H9 (cell line): ENCODE data around the gene MAS1. TPM values are rescaled to one million over a fixed set of nuclear protein-coding genes. Genes with fewer than 3 reads are reported as not detected.

Source experiments
- DNase-seq: peaks from one replicate; pipeline ENCODE4 v3.0.0-alpha.2; 2017
- H2AFZ ChIP-seq: one replicate; pipeline ENCODE4 v1.6.1; 2013; ENCODE audit warnings: mild to moderate bottlenecking, low read length, control low read depth, moderate library complexity
- H2AK5ac ChIP-seq: 2 replicates; pipeline ENCODE4 v1.6.1; 2013; ENCODE audit warnings: low read length, control low read depth, mixed read lengths; ENCODE audit not compliant: insufficient read length
- H2BK120ac ChIP-seq: one replicate; pipeline ENCODE4 v1.6.1; 2013; ENCODE audit warnings: low read depth, mild to moderate bottlenecking, low read length, control low read depth, inconsistent platforms; ENCODE audit not compliant: poor library complexity, severe bottlenecking
- H2BK12ac ChIP-seq: 2 replicates; pipeline ENCODE4 v1.6.1; 2013; ENCODE audit warnings: low read length, control low read depth, mixed read lengths, low read depth; ENCODE audit not compliant: insufficient read length
- H2BK15ac ChIP-seq: 2 replicates; pipeline ENCODE4 v1.6.1; 2013; ENCODE audit warnings: low read depth, low read length, control low read depth
- H2BK20ac ChIP-seq: one replicate; pipeline ENCODE4 v1.6.1; 2013; ENCODE audit warnings: low read depth, mild to moderate bottlenecking, low read length, control low read depth, inconsistent platforms; ENCODE audit not compliant: poor library complexity, severe bottlenecking
- H2BK5ac ChIP-seq: 2 replicates; pipeline ENCODE4 v1.6.1; 2013; ENCODE audit warnings: low read length, control low read depth, mixed read lengths; ENCODE audit not compliant: insufficient read length
- H3K14ac ChIP-seq: 2 replicates; pipeline ENCODE4 v1.6.1; 2013; ENCODE audit warnings: low read length, control low read depth; ENCODE audit not compliant: insufficient read depth
- H3K18ac ChIP-seq: 2 replicates; pipeline ENCODE4 v1.6.1; 2013; ENCODE audit warnings: low read depth, mild to moderate bottlenecking, mixed read lengths, low read length, control low read depth; ENCODE audit not compliant: insufficient read length
- H3K23ac ChIP-seq: 2 replicates; pipeline ENCODE4 v1.6.1; 2013; ENCODE audit warnings: low read length, control low read depth, mixed read lengths, low read depth; ENCODE audit not compliant: insufficient read length
- H3K23me2 ChIP-seq: 2 replicates; pipeline ENCODE4 v1.6.1; 2013; ENCODE audit warnings: low read depth, mild to moderate bottlenecking, mixed read lengths, low read length, control low read depth; ENCODE audit not compliant: insufficient read length, poor library complexity, severe bottlenecking
- H3K27ac ChIP-seq: 2 replicates; pipeline ENCODE4 v1.5.1; 2013; ENCODE audit warnings: low read length, control low read depth, mixed read lengths, low read depth; ENCODE audit not compliant: insufficient read length
- H3K27me3 ChIP-seq: 2 replicates; pipeline ENCODE4 v1.6.1; 2013; ENCODE audit warnings: low read length, control low read depth, inconsistent platforms; ENCODE audit not compliant: insufficient read depth
- H3K4ac ChIP-seq: 2 replicates; pipeline ENCODE4 v1.6.1; 2013; ENCODE audit warnings: low read depth, mild to moderate bottlenecking, control low read depth, inconsistent platforms, low read length, moderate library complexity
- H3K4me1 ChIP-seq: 2 replicates; pipeline ENCODE4 v1.6.1; 2013; ENCODE audit warnings: low read length, control low read depth, inconsistent platforms; ENCODE audit not compliant: insufficient read depth
- H3K4me2 ChIP-seq: 2 replicates; pipeline ENCODE4 v1.6.1; 2013; ENCODE audit warnings: low read length, control low read depth, mixed read lengths; ENCODE audit not compliant: insufficient read length, insufficient read depth
- H3K56ac ChIP-seq: 2 replicates; pipeline ENCODE4 v1.6.1; 2013; ENCODE audit warnings: low read depth, mild to moderate bottlenecking, mixed read lengths, low read length, control low read depth; ENCODE audit not compliant: insufficient read length
- H3K79me1 ChIP-seq: 2 replicates; pipeline ENCODE4 v1.6.1; 2013; ENCODE audit warnings: low read depth, mild to moderate bottlenecking, moderate library complexity, low read length, control low read depth, inconsistent platforms; ENCODE audit not compliant: insufficient read depth, poor library complexity, severe bottlenecking
- H3K79me2 ChIP-seq: 2 replicates; pipeline ENCODE4 v1.6.1; 2013; ENCODE audit warnings: low read length, control low read depth, inconsistent platforms; ENCODE audit not compliant: insufficient read depth
- H3K9ac ChIP-seq: 2 replicates; pipeline ENCODE4 v1.6.1; 2013; ENCODE audit warnings: low read length, control low read depth, mixed read lengths; ENCODE audit not compliant: insufficient read length; ENCODE audit errors: extremely low read depth
- H3K9me3 ChIP-seq: one replicate; pipeline ENCODE4 v1.6.1; 2013; ENCODE audit warnings: low read depth, low read length, inconsistent platforms; ENCODE audit not compliant: control insufficient read depth
- H3T11ph ChIP-seq: one replicate; pipeline ENCODE4 v1.6.1; 2013; ENCODE audit warnings: mild to moderate bottlenecking, low read length, control low read depth, inconsistent platforms
- H4K20me1 ChIP-seq: one replicate; pipeline ENCODE4 v1.6.1; 2013; ENCODE audit not compliant: control insufficient read depth, insufficient read length, insufficient read depth
- H4K5ac ChIP-seq: 2 replicates; pipeline ENCODE4 v1.6.1; 2013; ENCODE audit warnings: low read depth, mild to moderate bottlenecking, mixed read lengths, low read length, control low read depth; ENCODE audit not compliant: insufficient read length
- H4K8ac ChIP-seq: replicated peaks from 2 replicates; pipeline ENCODE4 v1.6.1; 2013; ENCODE audit warnings: low read length, control low read depth, mixed read lengths, low read depth; ENCODE audit not compliant: insufficient read length
- H4K91ac ChIP-seq: 2 replicates; pipeline ENCODE4 v1.6.1; 2013; ENCODE audit warnings: low read depth, mild to moderate bottlenecking, moderate library complexity, mixed read lengths, low read length, control low read depth; ENCODE audit not compliant: insufficient read length
- H3K27ac Mint-ChIP-seq, 3 experiments: 2 replicates in 2 of 3; 3 replicates in 1 of 3; pipeline ENCODE4 v1.8.0; 2020 to 2021; ENCODE audit warnings: mixed read lengths in 3 of 3, mild to moderate bottlenecking in 1 of 3, moderate library complexity in 1 of 3
- H3K27me3 Mint-ChIP-seq: 2 replicates; pipeline ENCODE4 v1.8.0; 2021; ENCODE audit warnings: low read depth, mild to moderate bottlenecking, moderate library complexity, mixed read lengths
- H3K36me3 Mint-ChIP-seq, 3 experiments: 2 replicates in 2 of 3; 3 replicates in 1 of 3; pipeline ENCODE4 v1.8.0; 2020 to 2021; ENCODE audit warnings: low read depth in 3 of 3, mixed read lengths in 3 of 3; ENCODE audit not compliant: insufficient read depth in 1 of 3
- H3K4me1 Mint-ChIP-seq, 2 experiments: 2 replicates each; pipeline ENCODE4 v1.8.0; 2020; ENCODE audit warnings: mixed read lengths in 2 of 2
- H3K4me3 Mint-ChIP-seq, 2 experiments: 2 replicates in 1 of 2; 3 replicates in 1 of 2; pipeline ENCODE4 v1.8.0; 2020 to 2021; ENCODE audit warnings: mild to moderate bottlenecking in 2 of 2, mixed read lengths in 2 of 2, moderate library complexity in 1 of 2
- H3K9me3 Mint-ChIP-seq, 2 experiments: 2 replicates in 1 of 2; 3 replicates in 1 of 2; pipeline ENCODE4 v1.8.0; 2020; ENCODE audit warnings: mild to moderate bottlenecking in 2 of 2, mixed read lengths in 2 of 2, moderate library complexity in 1 of 2
- WGBS: extraction: QIAGEN DNeasy Blood & Tissue Kit; methylation state at CpG from one replicate; pipeline ENCODE4 v1.1.7; 2013; ENCODE audit warnings: missing lambda C conversion rate, low lambda C conversion rate, mixed read lengths; ENCODE audit not compliant: insufficient read length; ENCODE audit errors: extremely low coverage; 5-methylcytosine and 5-hydroxymethylcytosine counted together
- total RNA-seq: library from RNA; stranded (reverse); gene quantifications from 2 replicates; pipeline ENCODE4 v1.2.1, GENCODE V29; 2021
- TF ChIP-seq, protein P1 (sequence below): fragments of 200-600 bp; sonication (generic); conservative IDR thresholded peaks from 3 replicates; pipeline ENCODE4 v1.8.0; 2021; ENCODE audit warnings: antibody characterized with exemption, mild to moderate bottlenecking

Gene MAS1
- total RNA-seq, 1 experiment from 2014 or later: 0.02 TPM

DNA sequence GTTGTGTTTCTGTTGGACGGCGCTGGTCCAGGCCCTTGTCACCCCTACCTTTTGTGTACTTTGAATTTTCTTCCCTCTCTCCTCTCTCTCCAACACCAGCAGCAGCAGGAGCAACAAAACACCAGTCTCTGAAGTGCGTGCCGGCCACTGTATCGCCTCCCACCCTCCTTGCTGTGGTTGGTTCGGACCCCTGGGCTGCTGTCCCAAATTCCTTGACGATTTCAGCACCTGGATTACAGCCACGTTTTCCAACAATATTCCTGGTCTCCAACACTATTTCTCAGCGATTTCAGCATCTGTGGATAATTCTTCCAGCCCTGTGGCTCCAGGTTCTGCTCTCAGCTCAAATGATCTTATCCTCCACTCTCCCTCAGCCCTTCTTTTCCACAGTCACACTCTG lies 11.8 kb downstream of the MAS1 start:
- Histone ChIP-seq H3K23me2 (no peaks in the 10 kb centered on the region), H2AFZ (no peak overlapping the region), H3K4me1 (no peaks in the 10 kb centered on the region), H3T11ph (no peak overlapping the region), H4K5ac (no peak overlapping the region), H3K9ac (no peak overlapping the region), H3K56ac (no peak overlapping the region), H2BK12ac (no peak overlapping the region), H3K14ac (no peak overlapping the region), H2BK120ac (peak overlapping the region; percentile 62), H2AK5ac (no peak overlapping the region), H4K91ac (no peak overlapping the region), H2BK5ac (no peak overlapping the region), H2BK15ac (no peak overlapping the region), H3K79me2 (no peaks in the 10 kb centered on the region), H2BK20ac (no peak overlapping the region), H3K9me3 (no peaks in the 10 kb centered on the region), H3K27me3 (no peaks in the 10 kb centered on the region), H3K79me1 (no peaks in the 10 kb centered on the region), H3K18ac (no peak overlapping the region), H4K8ac (no peak overlapping the region), H3K4me2 (no peak overlapping the region), H3K23ac (no peak overlapping the region), H3K4ac (no peak overlapping the region), H4K20me1 (peaks cover 2% of the 10 kb centered on the region), H3K27ac (no peak overlapping the region)
- Mint-ChIP-seq H3K4me3 (no peak overlapping the region), H3K9me3 (no peaks in the 10 kb centered on the region), H3K4me1 (no peaks in the 10 kb centered on the region), H3K36me3 (no peaks in the 10 kb centered on the region), H3K27me3 (peaks cover 9% of the 10 kb centered on the region), H3K27ac (no peak overlapping the region)
- no CpG with 5 or more reads among the region's 9 CpGs for WGBS
- no peak for DNase-seq
- TF ChIP-seq, protein P1, sequence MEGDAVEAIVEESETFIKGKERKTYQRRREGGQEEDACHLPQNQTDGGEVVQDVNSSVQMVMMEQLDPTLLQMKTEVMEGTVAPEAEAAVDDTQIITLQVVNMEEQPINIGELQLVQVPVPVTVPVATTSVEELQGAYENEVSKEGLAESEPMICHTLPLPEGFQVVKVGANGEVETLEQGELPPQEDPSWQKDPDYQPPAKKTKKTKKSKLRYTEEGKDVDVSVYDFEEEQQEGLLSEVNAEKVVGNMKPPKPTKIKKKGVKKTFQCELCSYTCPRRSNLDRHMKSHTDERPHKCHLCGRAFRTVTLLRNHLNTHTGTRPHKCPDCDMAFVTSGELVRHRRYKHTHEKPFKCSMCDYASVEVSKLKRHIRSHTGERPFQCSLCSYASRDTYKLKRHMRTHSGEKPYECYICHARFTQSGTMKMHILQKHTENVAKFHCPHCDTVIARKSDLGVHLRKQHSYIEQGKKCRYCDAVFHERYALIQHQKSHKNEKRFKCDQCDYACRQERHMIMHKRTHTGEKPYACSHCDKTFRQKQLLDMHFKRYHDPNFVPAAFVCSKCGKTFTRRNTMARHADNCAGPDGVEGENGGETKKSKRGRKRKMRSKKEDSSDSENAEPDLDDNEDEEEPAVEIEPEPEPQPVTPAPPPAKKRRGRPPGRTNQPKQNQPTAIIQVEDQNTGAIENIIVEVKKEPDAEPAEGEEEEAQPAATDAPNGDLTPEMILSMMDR: no peak
